Activated T-cell treated with anti-CD3 and anti-CD28 coated beads, Interleukin-2, amount 50 U/mL, for 4 hours (primary cell): ENCODE results near the gene SHROOM4. TPM values are rescaled to one million over a fixed set of nuclear protein-coding genes. Genes with fewer than 3 reads are reported as not detected.

Source experiments
- ATAC-seq, 2 donors: fragments of 200-7000 bp; cut with Tn5 transposase; one replicate each; pipeline ENCODE4 v1.10.0; 2021
- DNase-seq: peaks from one replicate; pipeline ENCODE4 v3.0.0-alpha.2; 2020
- H3K27me3 Mint-ChIP-seq: one replicate; pipeline ENCODE4 v1.8.0; 2021; ENCODE audit warnings: low read depth, mixed read lengths
- H3K36me3 Mint-ChIP-seq: one replicate; pipeline ENCODE4 v1.8.0; 2022; ENCODE audit warnings: mixed read lengths; ENCODE audit not compliant: insufficient read depth
- H3K4me1 Mint-ChIP-seq: one replicate; pipeline ENCODE4 v1.8.0; 2021; ENCODE audit warnings: low read depth, mixed read lengths
- H3K4me3 Mint-ChIP-seq: one replicate; pipeline ENCODE4 v1.8.0; 2021; ENCODE audit warnings: mild to moderate bottlenecking, moderate library complexity, mixed read lengths
- H3K9me3 Mint-ChIP-seq: one replicate; pipeline ENCODE4 v1.8.0; 2021; ENCODE audit warnings: mixed read lengths
- total RNA-seq, 3 donors: library from RNA; stranded (reverse); gene quantifications; one replicate each; pipeline ENCODE4 v1.2.1, GENCODE V29; 2021

Gene SHROOM4
- total RNA-seq, 3 donors from 2014 or later = not detected

- DNase-seq = no peak
- Mint-ChIP-seq H3K9me3 (no peaks in the 10 kb centered on the region), H3K36me3 (no peaks in the 10 kb centered on the region), H3K4me1 (peaks cover 2% of the 10 kb centered on the region), H3K27me3 (peaks cover 43% of the 10 kb centered on the region), H3K4me3 (no peak overlapping the region)
- ATAC-seq = peak in 1 of 2 donors; percentile 25
Observed at GRCh38 chrX:50812995-50813842, 775 bp downstream of the SHROOM4 start.

GRCh38 chrX:50805276-50805675 lies 8.7 kb downstream of the SHROOM4 start:
- no peak overlapping the region for H3K4me3 Mint-ChIP-seq
- ATAC-seq = no peak
- H3K9me3 Mint-ChIP-seq = no peaks in the 10 kb centered on the region
- no peak for DNase-seq
- peaks cover 2% of the 10 kb centered on the region for H3K27me3 Mint-ChIP-seq
- no peaks in the 10 kb centered on the region for H3K36me3 Mint-ChIP-seq
- no peaks in the 10 kb centered on the region for H3K4me1 Mint-ChIP-seq

- no peaks in the 10 kb centered on the region for H3K9me3 Mint-ChIP-seq
- no peak for ATAC-seq
Observed at GRCh38 chrX:50801135-50801534, 12.9 kb downstream of the SHROOM4 start.

GRCh38 chrX:50799531-50799961 lies 14.4 kb downstream of the SHROOM4 start:
- Mint-ChIP-seq H3K4me3 (no peak overlapping the region), H3K9me3 (no peaks in the 10 kb centered on the region), H3K36me3 (no peaks in the 10 kb centered on the region), H3K27me3 (no peaks in the 10 kb centered on the region), H3K4me1 (no peaks in the 10 kb centered on the region)
- no peak for DNase-seq
- ATAC-seq = no peak

More at GRCh38 chrX:50801135-50801534, 12.9 kb downstream of the SHROOM4 start:
- Mint-ChIP-seq H3K4me3 (no peak overlapping the region), H3K36me3 (no peaks in the 10 kb centered on the region), H3K4me1 (no peaks in the 10 kb centered on the region), H3K27me3 (no peaks in the 10 kb centered on the region)
- no peak for DNase-seq

GRCh38 chrX:50798783-50799182 lies 15.2 kb downstream of the SHROOM4 start:
- DNase-seq (no peak), ATAC-seq (no peak)
- H3K36me3 Mint-ChIP-seq = no peaks in the 10 kb centered on the region
- H3K27me3 Mint-ChIP-seq = no peaks in the 10 kb centered on the region
- no peaks in the 10 kb centered on the region for H3K4me1 Mint-ChIP-seq
- H3K4me3 Mint-ChIP-seq = no peak overlapping the region
- no peaks in the 10 kb centered on the region for H3K9me3 Mint-ChIP-seq

GRCh38 chrX:50787099-50787498 lies 26.9 kb downstream of the SHROOM4 start:
- peaks cover 3% of the 10 kb centered on the region for H3K27me3 Mint-ChIP-seq
- no peak for DNase-seq
- H3K4me1 Mint-ChIP-seq = no peaks in the 10 kb centered on the region
- no peak for ATAC-seq
- H3K4me3 Mint-ChIP-seq = no peak overlapping the region
- H3K36me3 Mint-ChIP-seq = peaks cover 1% of the 10 kb centered on the region
- H3K9me3 Mint-ChIP-seq = peaks cover 6% of the 10 kb centered on the region

GRCh38 chrX:50780144-50780543 lies 33.9 kb downstream of the SHROOM4 start:
- Mint-ChIP-seq H3K4me3 (no peak overlapping the region), H3K9me3 (no peaks in the 10 kb centered on the region), H3K27me3 (no peaks in the 10 kb centered on the region), H3K4me1 (no peaks in the 10 kb centered on the region), H3K36me3 (no peaks in the 10 kb centered on the region)
- ATAC-seq (no peak), DNase-seq (no peak)

- no peaks in the 10 kb centered on the region for H3K9me3 Mint-ChIP-seq
- no peak for ATAC-seq
- no peak overlapping the region for H3K4me3 Mint-ChIP-seq
- H3K4me1 Mint-ChIP-seq = no peaks in the 10 kb centered on the region
- no peaks in the 10 kb centered on the region for H3K36me3 Mint-ChIP-seq
- no peaks in the 10 kb centered on the region for H3K27me3 Mint-ChIP-seq
- DNase-seq = no peak
Observed at GRCh38 chrX:50779694-50780093, 34.3 kb downstream of the SHROOM4 start.

GRCh38 chrX:50778272-50778671 lies 35.7 kb downstream of the SHROOM4 start:
- no peaks in the 10 kb centered on the region for H3K9me3 Mint-ChIP-seq
- H3K27me3 Mint-ChIP-seq = no peaks in the 10 kb centered on the region
- no peak overlapping the region for H3K4me3 Mint-ChIP-seq
- no peaks in the 10 kb centered on the region for H3K36me3 Mint-ChIP-seq
- DNase-seq (no peak), ATAC-seq (no peak)
- no peaks in the 10 kb centered on the region for H3K4me1 Mint-ChIP-seq

- Mint-ChIP-seq H3K4me1 (no peaks in the 10 kb centered on the region), H3K27me3 (no peaks in the 10 kb centered on the region), H3K9me3 (no peaks in the 10 kb centered on the region), H3K36me3 (no peaks in the 10 kb centered on the region), H3K4me3 (no peak overlapping the region)
- DNase-seq (no peak), ATAC-seq (no peak)
Observed at GRCh38 chrX:50776248-50776647, 37.7 kb downstream of the SHROOM4 start.

GRCh38 chrX:50771382-50771781 lies 42.6 kb downstream of the SHROOM4 start:
- no peak for DNase-seq
- ATAC-seq = no peak
- H3K36me3 Mint-ChIP-seq = no peaks in the 10 kb centered on the region
- no peak overlapping the region for H3K4me3 Mint-ChIP-seq
- H3K27me3 Mint-ChIP-seq = no peaks in the 10 kb centered on the region
- no peaks in the 10 kb centered on the region for H3K4me1 Mint-ChIP-seq
- H3K9me3 Mint-ChIP-seq = no peaks in the 10 kb centered on the region

- Mint-ChIP-seq H3K4me3 (no peak overlapping the region), H3K27me3 (no peaks in the 10 kb centered on the region), H3K9me3 (no peaks in the 10 kb centered on the region), H3K4me1 (no peaks in the 10 kb centered on the region), H3K36me3 (no peaks in the 10 kb centered on the region)
- ATAC-seq = no peak
- no peak for DNase-seq
Observed at GRCh38 chrX:50770702-50771101, 43.3 kb downstream of the SHROOM4 start.

GRCh38 chrX:50769389-50770063 lies 44.5 kb downstream of the SHROOM4 start:
- H3K9me3 Mint-ChIP-seq = no peaks in the 10 kb centered on the region
- no peak for ATAC-seq
- DNase-seq = no peak
- H3K36me3 Mint-ChIP-seq = no peaks in the 10 kb centered on the region
- no peaks in the 10 kb centered on the region for H3K4me1 Mint-ChIP-seq
- no peak overlapping the region for H3K4me3 Mint-ChIP-seq
- H3K27me3 Mint-ChIP-seq = no peaks in the 10 kb centered on the region

- ATAC-seq (no peak), DNase-seq (no peak)
- Mint-ChIP-seq H3K4me3 (no peak overlapping the region), H3K4me1 (no peaks in the 10 kb centered on the region), H3K9me3 (no peaks in the 10 kb centered on the region), H3K36me3 (no peaks in the 10 kb centered on the region), H3K27me3 (no peaks in the 10 kb centered on the region)
Observed at GRCh38 chrX:50768801-50769200, 45.2 kb downstream of the SHROOM4 start.

GRCh38 chrX:50765986-50766385 lies 48.0 kb downstream of the SHROOM4 start:
- H3K4me1 Mint-ChIP-seq = no peaks in the 10 kb centered on the region
- ATAC-seq (no peak), DNase-seq (no peak)
- H3K4me3 Mint-ChIP-seq = no peak overlapping the region
- no peaks in the 10 kb centered on the region for H3K27me3 Mint-ChIP-seq
- H3K9me3 Mint-ChIP-seq = no peaks in the 10 kb centered on the region
- no peaks in the 10 kb centered on the region for H3K36me3 Mint-ChIP-seq
